Measurements from ENCODE around the gene CAPN11. TPM values are rescaled to one million over a fixed set of nuclear protein-coding genes. Genes with fewer than 3 reads are reported as not detected.
A peak's percentile ranks its signal among the peaks of the same experiment; 100 is the strongest.
"Not testable (repeated sequence)": the region's sequence is repeated elsewhere in the genome, so short reads cannot be mapped to it uniquely, and the experiment has no call there.

The CAPN11 gene
- total RNA-seq, 1 donor from 2014 or later = not detected

- no peak for DNase-seq
- Mint-ChIP-seq H3K4me1 (ENCODE audit: low read depth, unreplicated experiment) (peaks cover 1% of the 10 kb centered on the region), H3K4me3 (ENCODE audit: unreplicated experiment) (no peak overlapping the region), H3K9me3 (ENCODE audit: unreplicated experiment) (peaks cover 2% of the 10 kb centered on the region), H3K27ac (ENCODE audit: unreplicated experiment) (no peak overlapping the region), H3K36me3 (ENCODE audit: unreplicated experiment) (peaks cover 4% of the 10 kb centered on the region), H3K27me3 (ENCODE audit: unreplicated experiment) (peaks cover 2% of the 10 kb centered on the region)
- TF ChIP-seq, protein P1, sequence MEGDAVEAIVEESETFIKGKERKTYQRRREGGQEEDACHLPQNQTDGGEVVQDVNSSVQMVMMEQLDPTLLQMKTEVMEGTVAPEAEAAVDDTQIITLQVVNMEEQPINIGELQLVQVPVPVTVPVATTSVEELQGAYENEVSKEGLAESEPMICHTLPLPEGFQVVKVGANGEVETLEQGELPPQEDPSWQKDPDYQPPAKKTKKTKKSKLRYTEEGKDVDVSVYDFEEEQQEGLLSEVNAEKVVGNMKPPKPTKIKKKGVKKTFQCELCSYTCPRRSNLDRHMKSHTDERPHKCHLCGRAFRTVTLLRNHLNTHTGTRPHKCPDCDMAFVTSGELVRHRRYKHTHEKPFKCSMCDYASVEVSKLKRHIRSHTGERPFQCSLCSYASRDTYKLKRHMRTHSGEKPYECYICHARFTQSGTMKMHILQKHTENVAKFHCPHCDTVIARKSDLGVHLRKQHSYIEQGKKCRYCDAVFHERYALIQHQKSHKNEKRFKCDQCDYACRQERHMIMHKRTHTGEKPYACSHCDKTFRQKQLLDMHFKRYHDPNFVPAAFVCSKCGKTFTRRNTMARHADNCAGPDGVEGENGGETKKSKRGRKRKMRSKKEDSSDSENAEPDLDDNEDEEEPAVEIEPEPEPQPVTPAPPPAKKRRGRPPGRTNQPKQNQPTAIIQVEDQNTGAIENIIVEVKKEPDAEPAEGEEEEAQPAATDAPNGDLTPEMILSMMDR (IDR thresholded peaks at IDR 0.05; ENCODE audit: partially characterized antibody, unreplicated experiment) = no peak
Measured at GRCh38 chr6:44180886-44181285, 22.3 kb downstream of the CAPN11 start.

GRCh38 chr6:44181784-44182183 lies 23.2 kb downstream of the CAPN11 start:
- not testable (repeated sequence) for H3K9me3 Mint-ChIP-seq (ENCODE audit: unreplicated experiment); DNase-seq; H3K27me3 Mint-ChIP-seq (ENCODE audit: unreplicated experiment); H3K27ac Mint-ChIP-seq (ENCODE audit: unreplicated experiment); H3K4me3 Mint-ChIP-seq (ENCODE audit: unreplicated experiment); H3K36me3 Mint-ChIP-seq (ENCODE audit: unreplicated experiment); H3K4me1 Mint-ChIP-seq (ENCODE audit: low read depth, unreplicated experiment)

- no peak overlapping the region for H3K27ac Mint-ChIP-seq (ENCODE audit: unreplicated experiment)
- no peak for DNase-seq
- peaks cover 2% of the 10 kb centered on the region for H3K27me3 Mint-ChIP-seq (ENCODE audit: unreplicated experiment)
- peaks cover 4% of the 10 kb centered on the region for H3K36me3 Mint-ChIP-seq (ENCODE audit: unreplicated experiment)
- TF ChIP-seq, protein P1 (IDR thresholded peaks at IDR 0.05; ENCODE audit: partially characterized antibody, unreplicated experiment) = no peak
- H3K4me3 Mint-ChIP-seq (ENCODE audit: unreplicated experiment) = no peak overlapping the region
- peaks cover 6% of the 10 kb centered on the region for H3K4me1 Mint-ChIP-seq (ENCODE audit: low read depth, unreplicated experiment)
- H3K9me3 Mint-ChIP-seq (ENCODE audit: unreplicated experiment) = peaks cover 2% of the 10 kb centered on the region
Measured at GRCh38 chr6:44182911-44183390, 24.3 kb downstream of the CAPN11 start.

DNA sequence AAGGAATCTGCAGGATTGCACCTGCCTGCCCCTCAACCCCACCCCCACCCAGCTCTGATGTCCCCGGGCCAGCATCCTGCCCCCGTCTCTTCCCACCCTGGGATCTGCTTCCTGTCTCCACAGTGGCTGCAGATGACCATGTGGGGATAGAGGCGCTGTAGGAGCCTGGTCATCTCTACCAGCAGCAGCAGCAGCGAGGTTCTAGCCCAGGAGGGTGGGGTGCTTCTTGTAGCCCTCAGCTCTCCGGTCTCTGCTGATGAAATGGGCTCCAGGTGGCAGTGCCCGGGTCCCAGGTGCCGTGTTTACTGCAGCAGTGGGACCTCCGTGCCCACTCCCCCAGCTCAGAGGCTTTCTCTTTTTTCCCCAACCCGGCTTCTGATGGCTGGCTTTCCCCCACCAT lies 25.2 kb downstream of the CAPN11 start:
- Mint-ChIP-seq H3K36me3 (ENCODE audit: unreplicated experiment) (peaks cover 4% of the 10 kb centered on the region), H3K27ac (ENCODE audit: unreplicated experiment) (no peak overlapping the region), H3K4me3 (ENCODE audit: unreplicated experiment) (no peak overlapping the region), H3K27me3 (ENCODE audit: unreplicated experiment) (peaks cover 2% of the 10 kb centered on the region), H3K4me1 (ENCODE audit: low read depth, unreplicated experiment) (peaks cover 6% of the 10 kb centered on the region), H3K9me3 (ENCODE audit: unreplicated experiment) (peaks cover 2% of the 10 kb centered on the region)
- DNase-seq = no peak
- TF ChIP-seq, protein P1 (IDR thresholded peaks at IDR 0.05; ENCODE audit: partially characterized antibody, unreplicated experiment) = no peak

DNA sequence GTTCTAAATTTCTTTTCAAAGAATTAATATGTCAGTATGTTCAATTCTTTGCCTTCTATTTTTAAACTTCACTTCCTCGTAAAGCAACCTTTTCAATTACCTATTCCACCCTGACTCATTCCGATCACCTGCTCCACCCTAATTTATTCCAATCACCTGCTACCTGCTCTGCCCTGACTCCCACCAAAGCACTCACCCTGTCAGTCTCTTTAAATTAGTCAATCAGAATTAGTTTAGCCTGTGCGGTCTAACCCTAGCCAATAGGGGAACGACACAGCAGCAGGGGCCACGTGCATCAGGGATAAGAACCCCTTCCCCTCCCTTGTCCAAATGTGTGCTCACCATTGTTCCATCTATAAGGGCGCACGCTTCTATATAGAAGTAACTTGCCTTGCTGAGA lies 26.7 kb downstream of the CAPN11 start:
- not testable (repeated sequence) for H3K4me1 Mint-ChIP-seq (ENCODE audit: low read depth, unreplicated experiment); H3K36me3 Mint-ChIP-seq (ENCODE audit: unreplicated experiment); H3K27me3 Mint-ChIP-seq (ENCODE audit: unreplicated experiment); DNase-seq; H3K27ac Mint-ChIP-seq (ENCODE audit: unreplicated experiment); H3K9me3 Mint-ChIP-seq (ENCODE audit: unreplicated experiment); H3K4me3 Mint-ChIP-seq (ENCODE audit: unreplicated experiment)

- peaks cover 2% of the 10 kb centered on the region for H3K27me3 Mint-ChIP-seq (ENCODE audit: unreplicated experiment)
- peaks cover 6% of the 10 kb centered on the region for H3K4me1 Mint-ChIP-seq (ENCODE audit: low read depth, unreplicated experiment)
- H3K27ac Mint-ChIP-seq (ENCODE audit: unreplicated experiment) = peak overlapping the region; percentile 17
- DNase-seq = no peak
- H3K4me3 Mint-ChIP-seq (ENCODE audit: unreplicated experiment) = peak overlapping the region; percentile 43
- no peaks in the 10 kb centered on the region for H3K9me3 Mint-ChIP-seq (ENCODE audit: unreplicated experiment)
- H3K36me3 Mint-ChIP-seq (ENCODE audit: unreplicated experiment) = no peaks in the 10 kb centered on the region
- TF ChIP-seq, protein P1 (IDR thresholded peaks at IDR 0.05; ENCODE audit: partially characterized antibody, unreplicated experiment) = no peak
Measured at GRCh38 chr6:44185953-44186634, 27.5 kb downstream of the CAPN11 start.

Measured in glutamatergic neuron (in vitro differentiated cells).